OCI-LY7 (cell line): ENCODE data around the gene NCOA3.

Experiments
- EZH2phosphoT487 ChIP-seq: fragments of 200-600 bp; sonication (generic); IDR thresholded peaks from 2 replicates; pipeline ENCODE4 v1.6.1; 2018; ENCODE audit warnings: low read depth, borderline replicate concordance, mild to moderate bottlenecking, mixed run types, antibody characterized with exemption, low read length, moderate library complexity, mixed read lengths
- TF ChIP-seq, protein P1 (sequence below): fragments of 200-600 bp; sonication (generic); conservative IDR thresholded peaks from 2 replicates; pipeline ENCODE4 v1.5.1; 2014; ENCODE audit warnings: mild to moderate bottlenecking, antibody characterized with exemption, low read length, moderate library complexity, mixed read lengths

DNA sequence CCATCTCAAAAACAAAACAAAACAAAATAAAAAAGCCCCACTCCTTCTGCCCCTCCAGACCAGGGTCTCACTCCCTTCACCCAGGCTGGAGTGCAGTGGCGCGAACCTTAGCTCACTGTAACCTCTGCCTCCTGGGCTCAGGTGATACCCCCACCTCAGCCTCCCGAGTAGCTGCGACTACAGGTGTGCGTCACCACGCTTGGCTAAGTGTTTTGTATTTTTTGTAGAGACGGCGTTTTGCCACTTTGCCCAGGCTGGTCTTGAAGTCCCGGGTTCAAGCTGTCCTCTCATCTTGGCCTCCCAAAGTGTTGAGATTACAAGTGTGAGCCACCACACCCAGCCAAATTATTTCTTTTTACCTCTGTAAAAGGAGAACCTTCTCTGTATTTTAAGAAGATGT is 110.1 kb downstream of the NCOA3 start:
- TF ChIP-seq, protein P1, sequence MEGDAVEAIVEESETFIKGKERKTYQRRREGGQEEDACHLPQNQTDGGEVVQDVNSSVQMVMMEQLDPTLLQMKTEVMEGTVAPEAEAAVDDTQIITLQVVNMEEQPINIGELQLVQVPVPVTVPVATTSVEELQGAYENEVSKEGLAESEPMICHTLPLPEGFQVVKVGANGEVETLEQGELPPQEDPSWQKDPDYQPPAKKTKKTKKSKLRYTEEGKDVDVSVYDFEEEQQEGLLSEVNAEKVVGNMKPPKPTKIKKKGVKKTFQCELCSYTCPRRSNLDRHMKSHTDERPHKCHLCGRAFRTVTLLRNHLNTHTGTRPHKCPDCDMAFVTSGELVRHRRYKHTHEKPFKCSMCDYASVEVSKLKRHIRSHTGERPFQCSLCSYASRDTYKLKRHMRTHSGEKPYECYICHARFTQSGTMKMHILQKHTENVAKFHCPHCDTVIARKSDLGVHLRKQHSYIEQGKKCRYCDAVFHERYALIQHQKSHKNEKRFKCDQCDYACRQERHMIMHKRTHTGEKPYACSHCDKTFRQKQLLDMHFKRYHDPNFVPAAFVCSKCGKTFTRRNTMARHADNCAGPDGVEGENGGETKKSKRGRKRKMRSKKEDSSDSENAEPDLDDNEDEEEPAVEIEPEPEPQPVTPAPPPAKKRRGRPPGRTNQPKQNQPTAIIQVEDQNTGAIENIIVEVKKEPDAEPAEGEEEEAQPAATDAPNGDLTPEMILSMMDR = no peak
- TF ChIP-seq EZH2phosphoT487 = no peak
